Forelimb muscle (tissue), 1 donor: ENCODE measurements around the gene EHBP1L1. TPM values are rescaled to one million over a fixed set of nuclear protein-coding genes. Genes with fewer than 3 reads are reported as not detected.

Experiments used
- DNase-seq: peaks from one replicate; pipeline ENCODE4 v3.0.0-alpha.2; 2013; ENCODE audit warnings: low read depth
- polyA plus RNA-seq: library from polyadenylated mRNA; unstranded; fragments of 120-200 nt; gene quantifications from one replicate; pipeline ENCODE4 v1.2.1, GENCODE V29; 2013; ENCODE audit not compliant: insufficient read length

The EHBP1L1 gene
- polyA plus RNA-seq, 1 donor: 355 TPM

DNA sequence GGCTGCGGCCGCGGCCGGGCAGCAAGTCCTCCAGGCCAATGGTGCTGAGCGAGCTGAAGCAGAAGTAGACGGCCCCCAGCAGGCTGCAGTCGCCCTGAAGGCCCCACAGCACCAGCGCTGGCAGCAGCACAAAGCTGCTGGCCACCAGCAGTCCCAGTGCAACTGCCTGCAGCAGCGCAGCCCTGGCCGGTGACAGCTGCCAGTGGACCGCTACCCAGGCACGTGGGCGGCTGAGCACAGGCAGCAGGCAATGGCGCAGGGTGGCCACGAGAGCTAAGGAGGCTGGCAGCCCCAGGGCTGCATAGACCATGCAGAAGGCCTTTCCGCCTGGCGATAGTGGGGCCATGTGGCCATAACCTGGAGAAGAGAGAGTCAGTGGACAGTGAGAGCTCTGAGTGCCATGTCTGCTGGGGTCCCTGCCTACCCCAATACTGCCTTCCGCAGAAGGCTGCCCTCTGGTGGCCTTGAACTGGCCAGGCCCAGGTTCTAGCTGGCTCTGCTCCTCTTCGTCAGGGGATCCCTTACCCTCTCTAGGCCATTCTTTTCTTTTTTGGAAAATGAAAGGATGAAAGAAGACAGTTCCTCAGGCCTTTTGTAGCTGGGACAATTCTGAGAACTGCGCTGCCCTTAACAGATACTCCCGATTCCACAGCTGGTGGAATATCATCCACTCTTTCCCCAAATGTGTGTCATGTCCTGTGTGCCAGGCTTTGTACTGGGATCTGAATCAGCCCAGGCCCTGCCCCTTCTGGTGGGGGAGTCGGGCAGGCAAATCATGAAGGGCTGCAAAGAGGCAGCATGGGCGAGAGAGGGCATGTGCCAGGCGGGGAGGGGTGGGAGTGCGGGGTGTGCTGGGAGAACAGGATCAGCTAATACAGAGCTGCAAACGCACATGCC, 17.9 kb downstream of the EHBP1L1 start:
- no peak for DNase-seq

GRCh38 chr11:65595131-65595530, 19.3 kb downstream of the EHBP1L1 start:
- DNase-seq: no peak

DNA sequence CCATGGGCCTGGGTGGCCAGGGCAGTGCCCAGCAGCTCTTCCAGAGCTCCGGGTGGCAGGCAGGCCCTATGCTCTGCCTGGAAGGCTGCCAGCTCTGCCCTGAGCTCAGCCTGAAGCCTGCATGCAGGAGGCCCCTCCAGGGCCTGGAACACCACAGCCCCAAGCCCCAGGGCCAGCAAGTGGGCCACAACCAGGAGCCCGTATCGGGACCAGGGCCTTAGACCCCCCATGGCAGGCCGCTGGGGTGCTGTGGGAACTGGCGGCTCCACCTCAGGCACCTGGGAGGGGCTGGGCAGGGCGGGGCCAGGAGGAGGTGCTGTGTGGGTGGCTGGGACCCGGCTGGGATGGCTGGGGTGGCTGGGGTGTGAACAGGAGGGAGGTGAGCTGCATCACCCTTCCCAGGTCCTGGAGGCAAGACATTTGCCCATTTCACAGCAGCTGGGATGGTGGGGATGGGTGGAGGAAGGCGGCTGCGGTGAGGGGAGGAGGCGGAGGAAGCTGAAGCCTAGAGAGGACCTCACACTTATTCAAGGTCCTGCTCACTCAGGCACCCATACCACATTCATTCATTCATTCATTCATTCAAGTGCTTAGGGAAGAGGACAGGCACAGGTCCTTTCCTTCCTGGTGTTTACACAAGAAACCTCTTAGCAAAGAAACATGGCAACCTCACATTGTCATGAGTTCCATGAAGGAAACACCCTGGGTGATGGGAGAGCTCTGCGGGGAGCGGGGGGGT, 19.9 kb downstream of the EHBP1L1 start, which contains the start of gene KCNK7:
Gene KCNK7 (minus strand): TSS at position 258 of the 739 bp plus-strand sequence. CDS start 28 bp downstream, at position 230.
- no peak for DNase-seq

GRCh38 chr11:65596520-65596919, 20.7 kb downstream of the EHBP1L1 start:
- DNase-seq: no peak

DNA sequence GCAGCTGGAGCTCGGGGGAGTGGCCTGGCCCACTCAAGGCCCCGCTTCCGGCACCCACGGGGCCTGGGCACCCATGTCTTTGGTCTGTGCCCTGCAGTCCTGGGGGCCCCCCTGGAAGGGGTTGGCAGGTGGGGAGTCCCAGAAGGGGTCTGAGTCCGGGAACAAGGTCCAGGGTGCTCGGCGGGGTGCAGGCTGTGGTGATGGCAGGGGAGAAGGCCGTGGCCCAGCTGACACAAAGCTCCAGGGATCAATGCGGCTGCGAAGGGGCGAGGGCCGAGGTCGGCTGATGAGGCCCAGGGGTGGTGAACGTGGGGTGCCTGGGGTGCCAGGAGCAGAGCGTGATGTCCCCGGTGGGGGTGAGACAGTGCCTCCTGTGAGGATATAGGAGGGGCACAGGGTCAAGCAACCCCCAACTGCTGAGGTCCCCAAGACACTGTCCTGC, 22.4 kb downstream of the EHBP1L1 start:
- DNase-seq: no peak

- no peak for DNase-seq
Observed at GRCh38 chr11:65599216-65599954, 23.5 kb downstream of the EHBP1L1 start.

- DNase-seq: no peak
Observed at GRCh38 chr11:65599955-65600246, 24.0 kb downstream of the EHBP1L1 start.

DNA sequence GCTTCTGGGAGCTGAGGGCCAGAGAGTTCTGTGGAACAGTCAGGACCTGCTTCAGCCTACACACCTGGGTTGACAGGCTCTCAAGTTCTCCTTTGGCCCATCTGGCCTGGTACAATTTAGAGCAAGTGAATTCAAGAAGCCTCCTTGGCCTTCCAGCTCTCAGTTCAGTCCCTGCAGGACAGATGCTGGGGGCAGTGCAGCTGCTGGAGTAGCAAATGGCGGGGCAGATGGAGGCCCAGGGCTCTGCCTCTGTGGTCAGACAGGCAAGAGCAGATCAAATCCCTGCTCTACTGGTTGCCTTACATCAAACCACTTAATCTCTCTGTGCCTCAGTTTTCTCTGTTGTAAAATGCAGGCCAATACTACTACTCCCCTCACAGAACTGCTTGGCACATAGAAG, 28.4 kb downstream of the EHBP1L1 start:
- no peak for DNase-seq

- DNase-seq: peak; percentile 72
Observed at GRCh38 chr11:65606876-65607613, 31.2 kb downstream of the EHBP1L1 start.

DNA sequence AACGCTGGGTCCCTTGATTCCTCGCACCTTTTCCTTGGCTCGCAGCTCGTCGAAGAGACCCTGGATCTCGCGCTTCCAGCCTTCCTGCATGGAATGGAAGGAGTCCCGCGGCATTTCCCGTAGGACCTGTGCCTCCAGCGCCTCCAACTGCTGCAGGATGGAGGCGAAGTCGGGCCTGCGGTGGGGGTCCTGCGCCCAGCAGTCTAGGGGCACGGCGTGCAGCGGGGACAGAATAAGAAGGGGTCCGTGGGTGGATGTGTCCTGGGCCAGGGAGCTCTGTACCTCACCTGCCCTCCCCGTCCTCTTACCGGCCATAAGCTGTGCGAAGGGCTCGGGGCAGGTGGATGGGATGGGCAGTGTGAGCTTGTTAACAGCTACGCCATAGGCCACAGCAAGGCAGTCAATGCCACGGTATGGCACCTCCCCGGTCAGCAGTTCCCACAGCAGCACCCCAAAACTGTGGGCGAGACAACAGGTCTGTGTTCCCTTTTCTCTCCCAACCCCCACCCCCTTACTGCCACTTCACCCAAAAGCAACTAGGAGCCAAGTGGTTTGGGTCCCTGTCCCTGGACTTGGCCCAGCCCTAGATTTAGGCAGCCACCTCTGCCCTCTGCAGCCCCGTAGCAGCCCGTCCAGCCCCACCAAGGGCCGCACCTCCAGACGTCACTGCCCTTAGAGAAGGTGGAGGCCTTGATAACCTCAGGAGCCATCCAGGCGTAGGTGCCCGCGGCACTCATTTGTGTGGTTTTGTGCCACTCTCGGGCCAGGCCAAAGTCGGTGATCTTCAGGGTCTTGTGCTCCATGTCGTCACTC, 32.0 kb downstream of the EHBP1L1 start:
- DNase-seq: no peak

DNA sequence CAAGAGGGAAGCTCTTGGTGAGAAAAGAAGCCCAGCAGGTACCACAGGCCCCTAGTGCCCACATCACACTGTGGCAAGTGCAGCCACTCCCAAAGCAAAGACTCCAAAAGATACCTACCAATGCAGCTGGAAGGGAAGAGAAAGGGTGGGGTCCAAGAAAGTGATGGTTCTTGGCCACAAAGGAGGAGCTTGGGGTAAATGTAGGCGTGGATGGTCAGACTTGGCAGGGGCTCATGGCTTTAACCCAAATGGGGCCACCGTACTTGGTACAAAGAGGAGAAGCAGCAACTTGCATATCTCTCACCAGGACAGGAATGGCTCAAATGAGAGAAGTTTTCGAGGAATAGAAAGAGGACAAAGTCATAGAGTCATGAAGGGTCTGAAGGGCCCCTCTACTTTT, 33.4 kb downstream of the EHBP1L1 start:
- no peak for DNase-seq

- no peak for DNase-seq
Observed at GRCh38 chr11:65609665-65610064, 33.8 kb downstream of the EHBP1L1 start.

GRCh38 chr11:65610404-65610803, 34.6 kb downstream of the EHBP1L1 start:
- no peak for DNase-seq

GRCh38 chr11:65611028-65611757, 35.3 kb downstream of the EHBP1L1 start:
- DNase-seq: no peak

DNA sequence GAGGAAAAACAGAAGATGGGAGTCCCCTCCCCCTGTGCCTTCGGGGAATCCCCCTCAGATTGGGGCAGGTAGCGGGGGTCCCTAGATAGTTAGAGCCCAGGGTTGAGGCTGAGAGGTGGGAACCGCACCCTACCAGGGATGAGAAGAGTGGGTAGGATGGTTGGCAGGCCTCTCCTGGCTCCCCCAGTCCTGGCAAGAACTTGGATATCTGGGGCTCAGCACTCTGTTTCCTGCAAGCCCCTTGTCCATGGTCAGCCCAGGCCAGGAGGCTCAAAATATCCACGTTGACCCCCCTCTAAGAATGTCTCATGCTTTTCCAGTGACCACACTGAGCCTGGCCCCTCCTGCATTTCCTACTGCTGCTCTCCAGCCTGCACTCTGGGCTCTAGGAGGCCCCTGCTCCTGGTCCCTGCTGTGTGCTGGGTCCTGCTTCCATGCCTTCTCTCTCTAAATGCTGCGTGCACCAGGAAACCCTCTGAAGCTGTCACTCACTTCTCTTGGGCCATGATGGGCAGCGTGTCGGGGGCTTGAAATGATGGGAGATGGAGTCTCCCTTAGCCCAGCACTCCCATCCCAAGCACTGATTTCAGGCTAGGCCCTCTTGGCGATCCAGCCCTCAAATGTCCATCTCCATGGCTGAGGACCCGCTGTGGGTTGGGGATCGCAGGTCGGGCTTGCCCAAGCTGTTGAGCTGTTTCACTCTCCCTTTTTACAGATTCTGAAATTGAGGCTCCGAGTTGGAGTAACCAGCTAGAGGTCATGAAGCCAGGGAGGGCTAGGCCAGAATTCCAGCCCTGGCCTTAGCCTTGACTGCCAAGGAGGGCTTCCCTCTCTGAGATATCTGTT, 36.1 kb downstream of the EHBP1L1 start:
- no peak for DNase-seq

DNA sequence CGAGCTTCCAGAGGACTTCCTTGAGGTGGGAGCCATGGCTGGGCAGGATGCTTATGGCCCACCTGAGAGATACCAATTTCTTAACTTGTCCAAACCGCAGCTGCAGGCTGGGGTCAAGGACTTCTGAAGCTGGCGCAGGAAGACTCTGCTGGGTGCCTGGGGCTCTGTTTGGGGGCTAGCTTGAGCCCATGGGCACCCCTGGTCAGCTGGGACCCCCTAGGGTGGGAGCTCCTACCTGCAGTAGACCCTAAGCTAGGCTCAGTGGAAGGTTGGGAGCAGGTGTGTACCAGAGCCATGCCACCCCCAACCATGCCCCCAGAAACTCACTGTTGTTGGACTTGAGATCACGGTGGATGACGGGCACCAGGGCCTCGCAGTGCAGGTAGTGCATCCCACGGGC, 36.8 kb downstream of the EHBP1L1 start:
- no peak for DNase-seq

DNA sequence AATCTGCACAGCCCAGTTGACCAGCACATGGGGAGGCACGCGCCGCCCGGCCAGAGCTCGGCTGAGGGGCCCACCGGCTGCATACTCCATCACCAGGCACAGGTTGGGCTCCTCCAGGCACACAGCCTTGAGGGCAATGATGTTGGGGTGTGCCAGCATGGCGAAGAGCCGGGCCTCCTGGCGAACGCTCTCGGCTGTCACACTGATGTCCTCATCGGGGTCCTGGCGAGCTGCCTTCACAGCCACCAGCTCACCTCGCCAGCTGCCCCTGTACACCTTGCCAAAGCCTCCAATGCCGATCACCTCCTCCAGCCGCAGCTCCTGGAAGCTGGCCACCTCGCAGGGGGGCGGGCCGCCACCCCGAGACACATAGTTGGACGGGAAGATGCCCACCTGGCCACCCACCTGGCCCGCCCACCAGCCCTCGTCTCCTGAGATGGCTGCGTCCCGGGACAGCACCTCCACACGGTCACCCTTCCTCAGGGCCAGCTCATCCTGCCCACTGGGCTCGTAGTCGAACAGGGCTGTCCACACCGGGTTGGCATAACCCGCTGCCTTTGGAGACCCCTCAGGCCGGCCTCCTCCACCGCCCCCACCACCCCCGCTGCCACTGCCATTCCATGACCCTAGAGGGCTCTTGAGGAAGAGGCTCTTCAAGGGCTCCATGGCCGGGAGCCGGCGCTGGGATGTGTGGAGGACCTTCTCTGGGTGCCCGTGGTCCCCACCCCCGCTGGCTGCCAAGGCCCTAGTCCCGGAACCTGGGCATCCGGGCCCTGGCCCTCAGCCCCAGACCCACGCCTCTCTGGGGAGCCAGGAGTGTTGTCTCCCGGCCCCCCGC, 37.5 kb downstream of the EHBP1L1 start:
- no peak for DNase-seq
